Left lung (tissue), 10 donors: ENCODE data around the gene DOK7. TPM values are rescaled to one million over a fixed set of nuclear protein-coding genes. Genes with fewer than 3 reads are reported as not detected.
"Not testable (repeated sequence)": the region's sequence is repeated elsewhere in the genome, so short reads cannot be mapped to it uniquely, and the experiment has no call there.

Experiments used
- ATAC-seq: fragments of 200-7000 bp; cut with Tn5 transposase; one replicate; pipeline ENCODE4 v1.9.1; 2020; ENCODE audit warnings: moderate library complexity
- DNase-seq, 4 donors: peaks; one replicate each; pipeline ENCODE4 v3.0.0-alpha.2; 2013 to 2020
- H3K27ac ChIP-seq, 2 donors: fragments of 200-600 bp; sonication (generic) in 1 of 2; one replicate each; pipeline versions ENCODE4 v1.5.0 to v1.8.0; 2020 to 2021
- H3K27me3 ChIP-seq, 2 donors: fragments of 200-600 bp; sonication (generic) in 1 of 2; one replicate each; pipeline versions ENCODE4 v1.5.0 to v1.8.0; 2020 to 2021
- H3K36me3 ChIP-seq, 2 donors: fragments of 200-600 bp; sonication (generic) in 1 of 2; one replicate each; pipeline versions ENCODE4 v1.5.0 to v1.8.0; 2020 to 2021
- H3K4me1 ChIP-seq, 2 donors: fragments of 200-600 bp; one replicate each; pipeline ENCODE4 v1.8.0; 2021
- H3K4me3 ChIP-seq, 2 donors: fragments of 200-600 bp; sonication (generic) in 1 of 2; one replicate each; pipeline versions ENCODE4 v1.5.0 to v1.8.0; 2020 to 2021; ENCODE audit warnings: mild to moderate bottlenecking in 1 of 2
- H3K9me3 ChIP-seq, 2 donors: fragments of 200-600 bp; sonication (generic) in 1 of 2; one replicate each; pipeline versions ENCODE4 v1.5.0 to v1.8.0; 2020 to 2021
- CTCF ChIP-seq, 2 donors: fragments of 200-600 bp; sonication (generic) in 1 of 2; IDR thresholded peaks; one replicate each; pipeline versions ENCODE4 v1.5.0 to v1.8.0; 2021; ENCODE audit warnings: antibody characterized with exemption in 2 of 2
- intact Hi-C, 2 donors: fragments of 100-400 bp; cut with DNase I; formaldehyde crosslinking; loops; one replicate each; pipeline versions ENCODE4 v1.11.2 to v1.14.2; 2022
- polyA plus RNA-seq, 6 donors: library from polyadenylated mRNA; unstranded; fragments of 120-200 nt; gene quantifications; one replicate each; pipeline ENCODE4 v1.2.1, GENCODE V29; 2013; ENCODE audit not compliant: insufficient read length in 6 of 6
- total RNA-seq, 2 donors: library from RNA; stranded (reverse); fragmentation: NEBNext Ultra II Directional; extraction: Animal tissue kit (Norgen Biotek cat#: 25700); gene quantifications; one replicate each; pipeline ENCODE4 v1.2.1, GENCODE V29; 2021
- donor health status: DM: no; HTN: yes; CAD: no.
- donor health status: DM: no; HTN: no; CAD: no.

DOK7 gene
- total and polyA plus RNA-seq, 8 donors: 0.28 to 6.3 (median 1.2) TPM

GRCh38 chr4:3531318-3531878, 68.3 kb downstream of the DOK7 start:
- intact Hi-C loops: no loop called here
- Histone ChIP-seq H3K27ac (peak overlapping the region in 1 of 2 donors; percentile 69), H3K4me1 (peaks cover 11 to 48% of the 10 kb centered on the region in 2 donors), H3K9me3 (no peaks in the 10 kb centered on the region), H3K4me3 (peak overlapping the region; percentile 88 to 92), H3K36me3 (peaks cover 0 to 30% of the 10 kb centered on the region in 2 donors), H3K27me3 (no peaks in the 10 kb centered on the region)
- ATAC-seq (no peak), DNase-seq (no peak)
- TF ChIP-seq CTCF (IDR thresholded peaks at IDR 0.05): no peak

- peak within 1 kb of the TSS; percentile 88 to 92 for H3K4me3 ChIP-seq
- no peaks in the 10 kb centered on the region for H3K9me3 ChIP-seq
- H3K27ac ChIP-seq: peak within 1 kb of the TSS; percentile 26 to 69
- ATAC-seq (peak; percentile 97), DNase-seq (peak; percentile 91 to 99 (median 96))
- H3K27me3 ChIP-seq: no peaks in the 10 kb centered on the region
- peaks cover 0 to 23% of the 10 kb centered on the region in 2 donors for H3K36me3 ChIP-seq
- peaks cover 11 to 48% of the 10 kb centered on the region in 2 donors for H3K4me1 ChIP-seq
- intact Hi-C loops: no loop called here
- no peak for TF ChIP-seq CTCF (IDR thresholded peaks at IDR 0.05)
Measured at GRCh38 chr4:3531879-3532750, 69.0 kb downstream of the DOK7 start, which contains the start of gene LRPAP1. Gene LRPAP1, minus strand, starts transcription at chr4:3532422. Its CDS starts 10 bp downstream, at chr4:3532412.

- DNase-seq: no peak
- H3K27ac ChIP-seq: peak overlapping the region in 1 of 2 donors; percentile 69
- peaks cover 0 to 4% of the 10 kb centered on the region in 2 donors for H3K9me3 ChIP-seq
- no peaks in the 10 kb centered on the region for H3K27me3 ChIP-seq
- no peak for TF ChIP-seq CTCF (IDR thresholded peaks at IDR 0.05)
- H3K4me3 ChIP-seq: peak overlapping the region; percentile 88 to 92
- intact Hi-C loops: no loop called here
- peaks cover 0 to 15% of the 10 kb centered on the region in 2 donors for H3K36me3 ChIP-seq
- peak; percentile 73 for ATAC-seq
- peaks cover 11 to 41% of the 10 kb centered on the region in 2 donors for H3K4me1 ChIP-seq
Measured at GRCh38 chr4:3532751-3533422, 69.8 kb downstream of the DOK7 start.

GRCh38 chr4:3533423-3533820, 70.3 kb downstream of the DOK7 start:
- Histone ChIP-seq H3K27ac (no peak overlapping the region), H3K36me3 (peaks cover 0 to 10% of the 10 kb centered on the region in 2 donors), H3K4me3 (no peak overlapping the region), H3K27me3 (no peaks in the 10 kb centered on the region), H3K4me1 (peaks cover 11 to 41% of the 10 kb centered on the region in 2 donors), H3K9me3 (peaks cover 0 to 4% of the 10 kb centered on the region in 2 donors)
- ATAC-seq: no peak
- intact Hi-C loops: no loop called here
- no peak for TF ChIP-seq CTCF (IDR thresholded peaks at IDR 0.05)
- DNase-seq: peak in 1 of 4 donors; percentile 28

GRCh38 chr4:3535812-3536211, 72.7 kb downstream of the DOK7 start:
- H3K9me3 ChIP-seq, H3K27me3 ChIP-seq, H3K4me3 ChIP-seq, H3K36me3 ChIP-seq, ATAC-seq, intact Hi-C loops, H3K27ac ChIP-seq: not testable (repeated sequence)
- peak in 2 of 4 donors; percentile 8 to 26 for DNase-seq
- H3K4me1 ChIP-seq: peaks cover 6 to 18% of the 10 kb centered on the region in 2 donors

- H3K4me1 ChIP-seq, H3K36me3 ChIP-seq, H3K27ac ChIP-seq, ATAC-seq, H3K9me3 ChIP-seq, H3K4me3 ChIP-seq, H3K27me3 ChIP-seq, intact Hi-C loops: not testable (repeated sequence)
- peak in 1 of 4 donors; percentile 10 for DNase-seq
Measured at GRCh38 chr4:3538906-3539305, 75.8 kb downstream of the DOK7 start.

GRCh38 chr4:3543415-3543814, 80.3 kb downstream of the DOK7 start:
- H3K36me3 ChIP-seq, ATAC-seq, intact Hi-C loops, H3K27me3 ChIP-seq, DNase-seq, H3K9me3 ChIP-seq, H3K4me1 ChIP-seq, H3K27ac ChIP-seq, H3K4me3 ChIP-seq: not testable (repeated sequence)
